ENCODE measurements around the gene AMIGO1.

AMIGO1 gene

GRCh38 chr1:109509176-109510134, at the start of gene AMIGO1:
Gene AMIGO1, minus strand, starts transcription at chr1:109509727. Its CDS starts 815 bp downstream, at chr1:109508912.
- in situ Hi-C loops (cut with MboI; ENCODE audit: low sequenced_read_pairs), result no loop called here

GRCh38 chr1:109557520-109557919, 48.0 kb upstream of the AMIGO1 start:
- in situ Hi-C loops (cut with MboI; ENCODE audit: low sequenced_read_pairs), result no loop called here

GRCh38 chr1:109556563-109556962, 47.0 kb upstream of the AMIGO1 start:
- in situ Hi-C loops (cut with MboI; ENCODE audit: low sequenced_read_pairs), result no loop called here

GRCh38 chr1:109548321-109549267, 39.1 kb upstream of the AMIGO1 start, which contains the start of gene GNAI3:
Gene GNAI3, plus strand, starts transcription at chr1:109548615. Its CDS starts 106 bp downstream, at chr1:109548721.
- in situ Hi-C loops (cut with MboI; ENCODE audit: low sequenced_read_pairs), result loop anchor here (5.0 to 10.0 kb wide), 3 partner anchors 76 to 436 kb away; partner anchors contain the start of gene AHCYL1

GRCh38 chr1:109547463-109548320, 38.2 kb upstream of the AMIGO1 start:
- in situ Hi-C loops (cut with MboI; ENCODE audit: low sequenced_read_pairs), result loop anchor here (5.0 to 10.0 kb wide), 3 partner anchors 77 to 437 kb away; partner anchors contain the start of gene AHCYL1

GRCh38 chr1:109546311-109547109, 37.0 kb upstream of the AMIGO1 start:
- in situ Hi-C loops (cut with MboI; ENCODE audit: low sequenced_read_pairs), result loop anchor here (5.0 to 10.0 kb wide), 3 partner anchors 78 to 438 kb away; partner anchors contain the start of gene AHCYL1

GRCh38 chr1:109543988-109544735, 34.6 kb upstream of the AMIGO1 start:
- in situ Hi-C loops (cut with MboI; ENCODE audit: low sequenced_read_pairs), result loop anchor here (5.0 to 10.0 kb wide), 3 partner anchors 81 to 441 kb away; partner anchors contain the start of gene AHCYL1

- in situ Hi-C loops (cut with MboI; ENCODE audit: low sequenced_read_pairs), result loop anchor here (5.0 to 10.0 kb wide), 3 partner anchors 81 to 441 kb away; partner anchors contain the start of gene AHCYL1
These were observed 33.9 kb upstream of the AMIGO1 start for GRCh38 chr1:109543283-109543987.

GRCh38 chr1:109542657-109543056, 33.1 kb upstream of the AMIGO1 start:
- in situ Hi-C loops (cut with MboI; ENCODE audit: low sequenced_read_pairs), result loop anchor here (5.0 to 10.0 kb wide), 3 partner anchors 82 to 442 kb away; partner anchors contain the start of gene AHCYL1

GRCh38 chr1:109541102-109541501, 31.6 kb upstream of the AMIGO1 start:
- in situ Hi-C loops (cut with MboI; ENCODE audit: low sequenced_read_pairs), result loop anchor here (5.0 to 10.0 kb wide), 3 partner anchors 84 to 444 kb away; partner anchors contain the start of gene AHCYL1

GRCh38 chr1:109539676-109540075, 30.1 kb upstream of the AMIGO1 start, which contains the start of gene GPR61:
Gene GPR61, plus strand, starts transcription at chr1:109539872. Its CDS starts 3,151 bp downstream, at chr1:109543023.
- in situ Hi-C loops (cut with MboI; ENCODE audit: low sequenced_read_pairs), result loop anchor here (5.0 to 10.0 kb wide), 4 partner anchors 85 to 445 kb away; partner anchors contain the start of gene AHCYL1

GRCh38 chr1:109538827-109539555, 29.5 kb upstream of the AMIGO1 start:
- in situ Hi-C loops (cut with MboI; ENCODE audit: low sequenced_read_pairs), result loop anchor here (10.0 kb wide), 1 partner anchor 274 kb away; no protein-coding TSS in a partner anchor

GRCh38 chr1:109537450-109538178, 28.1 kb upstream of the AMIGO1 start:
- in situ Hi-C loops (cut with MboI; ENCODE audit: low sequenced_read_pairs), result loop anchor here (10.0 kb wide), 1 partner anchor 273 kb away; no protein-coding TSS in a partner anchor

- in situ Hi-C loops (cut with MboI; ENCODE audit: low sequenced_read_pairs), result loop anchor here (10.0 kb wide), 1 partner anchor 271 kb away; no protein-coding TSS in a partner anchor
These were observed 26.5 kb upstream of the AMIGO1 start for GRCh38 chr1:109535971-109536491.

GRCh38 chr1:109535481-109535880, 26.0 kb upstream of the AMIGO1 start:
- in situ Hi-C loops (cut with MboI; ENCODE audit: low sequenced_read_pairs), result loop anchor here (10.0 kb wide), 1 partner anchor 271 kb away; no protein-coding TSS in a partner anchor
